ENCODE results near the gene INS.
"Not testable (repeated sequence)": the region's sequence is repeated elsewhere in the genome, so short reads cannot be mapped to it uniquely, and the experiment has no call there.

INS gene

GRCh38 chr11:2198621-2199365 is 37.8 kb upstream of the INS start:
- no peak for DNase-seq

- DNase-seq: no peak
Observed at GRCh38 chr11:2197771-2198520, 36.9 kb upstream of the INS start.

- DNase-seq: peak; percentile 39
Observed at GRCh38 chr11:2196970-2197770, 36.2 kb upstream of the INS start.

- no peak for DNase-seq
Observed at GRCh38 chr11:2195756-2196088, 34.7 kb upstream of the INS start.

- no peak for DNase-seq
Observed at GRCh38 chr11:2194877-2195755, 34.1 kb upstream of the INS start.

GRCh38 chr11:2193888-2194595 is 33.0 kb upstream of the INS start:
- not testable (repeated sequence) for DNase-seq

GRCh38 chr11:2193099-2193887 is 32.3 kb upstream of the INS start:
- no peak for DNase-seq

- DNase-seq: no peak
Observed at GRCh38 chr11:2192435-2192834, 31.4 kb upstream of the INS start.

- no peak for DNase-seq
Observed at GRCh38 chr11:2191883-2192282, 30.9 kb upstream of the INS start.

GRCh38 chr11:2190657-2191471 is 29.9 kb upstream of the INS start:
- DNase-seq: no peak

- DNase-seq: no peak
Observed at GRCh38 chr11:2189938-2190656, 29.1 kb upstream of the INS start.

GRCh38 chr11:2188745-2189144 is 27.7 kb upstream of the INS start:
- DNase-seq: no peak

- no peak for DNase-seq
Observed at GRCh38 chr11:2187280-2187707, 26.3 kb upstream of the INS start.

- DNase-seq: peak; percentile 19
Observed at GRCh38 chr11:2186669-2187279, 25.8 kb upstream of the INS start.

GRCh38 chr11:2185324-2186085 is 24.5 kb upstream of the INS start:
- DNase-seq: no peak

GRCh38 chr11:2182692-2183474 is 21.9 kb upstream of the INS start:
- DNase-seq: no peak

- DNase-seq: no peak
Observed at GRCh38 chr11:2182075-2182474, 21.1 kb upstream of the INS start.

All from NCI-H510A (cell line).